K562 (cell line): ENCODE measurements around the gene IRS2. TPM values are rescaled to one million over a fixed set of nuclear protein-coding genes. Genes with fewer than 3 reads are reported as not detected.

Source experiments
- ATAC-seq: fragments of 200-7000 bp; cut with Tn5 transposase; 3 replicates; pipeline ENCODE4 v1.9.1; 2020; ENCODE audit warnings: moderate library complexity
- BruUV-seq: library from RNA; stranded (reverse); fragments of 400-500 nt; replicated peaks from 2 replicates; lab custom pipeline; 2021; lab: Mats Ljungman, UMichigan
- CTCF ChIA-PET: fragments of 300-600 bp; formaldehyde crosslinking; extraction: SDS; loops from one replicate; lab custom pipeline; 2021; ENCODE audit warnings: low intra/inter-chr PET ratio; lab: Yijun Ruan, JAX
- POLR2A ChIA-PET: fragments of 300-600, 350-650 bp; sonication (Branson Sonifier 250); formaldehyde crosslinking; extraction: SDS; loops from one replicate; lab custom pipeline; 2021; ENCODE audit warnings: antibody characterized with exemption, inconsistent platforms; lab: Yijun Ruan, JAX
- DNase-seq, 4 experiments: peaks; one replicate each; pipeline versions ENCODE4 v3.0.0 to v3.0.0-alpha.2; 2011 to 2018; ENCODE audit warnings: low spot score in 3 of 4, mixed read lengths in 3 of 4; ENCODE audit errors: extremely low read depth in 1 of 4
- FAIRE-seq: peaks from 2 replicates; lab custom pipeline; 2011; peaks lifted over from hg19 to GRCh38; lab: Jason Lieb, UNC
- H2AFZ ChIP-seq: 2 replicates; pipeline ENCODE4 v1.6.0; 2011; ENCODE audit warnings: low read depth, low read length, control low read depth, inconsistent platforms
- H3K27ac ChIP-seq: fragments of 200-600 bp; 3 replicates; pipeline ENCODE4 v1.8.0; 2011; ENCODE audit warnings: low read depth, mild to moderate bottlenecking, control low read depth, inconsistent platforms, low read length, moderate library complexity, mixed read lengths; ENCODE audit errors: extremely low read depth
- H3K27me3 ChIP-seq, 2 experiments: fragments of 300-600 bp in 1 of 2; 2 replicates in 1 of 2; 3 replicates in 1 of 2; pipeline versions ENCODE4 v1.6.0 to v1.8.0; 2011; ENCODE audit warnings: inconsistent platforms in 2 of 2, low read length in 2 of 2, mild to moderate bottlenecking in 1 of 2, mixed read lengths in 1 of 2, moderate library complexity in 1 of 2; ENCODE audit not compliant: control insufficient read depth in 2 of 2, insufficient read depth in 2 of 2
- H3K36me3 ChIP-seq: fragments of 300-600 bp; 3 replicates; pipeline ENCODE4 v1.8.0; 2011; ENCODE audit warnings: mild to moderate bottlenecking, low read length, inconsistent platforms; ENCODE audit not compliant: control insufficient read depth, insufficient read depth
- H3K4me1 ChIP-seq, 2 experiments: fragments of 200-600 bp in 1 of 2; replicated peaks in 1 of 2; 2 replicates in 1 of 2; 3 replicates in 1 of 2; pipeline versions ENCODE4 v1.5.1 to v1.8.0; 2011; ENCODE audit warnings: inconsistent platforms in 2 of 2, low read length in 2 of 2, mild to moderate bottlenecking in 1 of 2, mixed read lengths in 1 of 2, moderate library complexity in 1 of 2; ENCODE audit not compliant: control insufficient read depth in 2 of 2, insufficient read depth in 2 of 2
- H3K4me2 ChIP-seq: 2 replicates; pipeline ENCODE4 v1.6.1; 2011; ENCODE audit warnings: low read length, control low read depth, inconsistent platforms, mixed read lengths; ENCODE audit not compliant: insufficient read depth
- H3K4me3 ChIP-seq: fragments of 200-600 bp; sonication (generic), shearing (Covaris generic); 2 replicates; pipeline ENCODE4 v1.5.1; 2016; ENCODE audit warnings: control low read depth, inconsistent platforms
- H3K79me2 ChIP-seq: fragments of 200-600 bp; 3 replicates; pipeline ENCODE4 v1.8.0; 2011; ENCODE audit warnings: low read length, inconsistent platforms; ENCODE audit not compliant: control insufficient read depth, insufficient read depth
- H3K9ac ChIP-seq, 2 experiments: 2 replicates each; pipeline versions ENCODE4 v1.6.0 to v1.6.1; 2011; ENCODE audit warnings: low read depth in 2 of 2, low read length in 2 of 2, control low read depth in 1 of 2, inconsistent platforms in 1 of 2, mild to moderate bottlenecking in 1 of 2, mixed read lengths in 1 of 2; ENCODE audit not compliant: insufficient read depth in 1 of 2
- H3K9me1 ChIP-seq: one replicate; pipeline ENCODE4 v1.6.0; 2011; ENCODE audit warnings: inconsistent platforms, mild to moderate bottlenecking, low read length, moderate library complexity; ENCODE audit not compliant: control insufficient read depth, insufficient read depth
- H3K9me3 ChIP-seq: replicated peaks from 2 replicates; pipeline ENCODE4 v1.5.1; 2011; ENCODE audit warnings: low read depth, low read length, inconsistent platforms; ENCODE audit not compliant: control insufficient read depth, insufficient read depth
- H4K20me1 ChIP-seq: replicated peaks from 2 replicates; pipeline ENCODE4 v1.6.1; 2011; ENCODE audit warnings: low read length, inconsistent platforms, mixed read lengths; ENCODE audit not compliant: control insufficient read depth, insufficient read depth
- CC2D1A ChIP-seq: fragments of 450-650 bp; IDR thresholded peaks from 2 replicates; pipeline ENCODE4 v1.6.1; 2017; ENCODE audit warnings: mild to moderate bottlenecking
- FIP1L1 ChIP-seq: fragments of 200-400 bp; formaldehyde crosslinking; IDR thresholded peaks from 2 replicates; pipeline ENCODE4 v1.6.1; 2018; ENCODE audit warnings: mild to moderate bottlenecking, low read depth, low read length; ENCODE audit not compliant: poor library complexity, severe bottlenecking
- POLR2G ChIP-seq: fragments of 200-400 bp; formaldehyde crosslinking; IDR thresholded peaks from 2 replicates; pipeline ENCODE4 v1.6.1; 2017; ENCODE audit warnings: low read depth, mild to moderate bottlenecking, antibody characterized with exemption, low read length, moderate library complexity
- RBFOX2 ChIP-seq: fragments of 200-400 bp; formaldehyde crosslinking; IDR thresholded peaks from 2 replicates; pipeline ENCODE4 v1.6.1; 2017; ENCODE audit warnings: low read depth, mild to moderate bottlenecking, low read length, moderate library complexity
- WGBS: fragments of 100-300 bp; shearing (Covaris generic); methylation state at CpG from one replicate; pipeline ENCODE4 v1.1.6; 2016; ENCODE audit warnings: low coverage, mixed read lengths; ENCODE audit not compliant: insufficient coverage; ENCODE audit errors: missing lambda C conversion rate; 5-methylcytosine and 5-hydroxymethylcytosine counted together
- in situ Hi-C: fragments of 300-500 bp; cut with MboI; formaldehyde crosslinking; loops from 4 replicates; pipeline ENCODE4 v1.15.0; 2018; ENCODE audit warnings: inconsistent platforms, mixed read lengths
- intact Hi-C: fragments of 100-400 bp; cut with micrococcal nuclease; formaldehyde crosslinking; loops from 2 replicates; pipeline ENCODE4 v1.14.2; 2022
- polyA plus RNA-seq, 8 experiments: library from polyadenylated mRNA; depleted of rRNA in 4 of 8; stranded (reverse) in 5 of 8; unstranded in 3 of 8; fragments of >200 nt; fragmentation: Nextera tagmentation in 2 of 8; fragmentation: Illumina TruSeq in 1 of 8; extraction: Ambion mirVana in 2 of 8; extraction: Trizol in 1 of 8; gene quantifications; 2 replicates each; pipeline versions ENCODE4 v1.2.1 to v1.2.3, GENCODE V29; 2011 to 2014; ENCODE audit warnings: inconsistent platforms in 1 of 8, missing spikeins in 1 of 8
- total RNA-seq, 7 experiments: library from RNA; depleted of rRNA in 6 of 7; stranded (reverse); fragments of >200 nt in 6 of 7; fragmentation: Illumina TruSeq in 2 of 7; extraction: Trizol in 2 of 7; gene quantifications; 2 replicates each; pipeline versions ENCODE4 v1.2.1 to v1.2.3, GENCODE V29; 2011 to 2021; ENCODE audit warnings: low replicate concordance in 1 of 7
- TF ChIP-seq, protein P1 (sequence below): sonication (generic); formaldehyde crosslinking; IDR thresholded peaks from 2 replicates; pipeline ENCODE4 v1.8.1; 2023; ENCODE audit warnings: mild to moderate bottlenecking, missing genetic modification reagents

Gene IRS2
- total and polyA plus RNA-seq, 9 of the 15 experiments (the other 6 are each of a cell fraction or from before 2014, with no cell fraction given): 0.36 to 4.6 (median 0.63) TPM

DNA sequence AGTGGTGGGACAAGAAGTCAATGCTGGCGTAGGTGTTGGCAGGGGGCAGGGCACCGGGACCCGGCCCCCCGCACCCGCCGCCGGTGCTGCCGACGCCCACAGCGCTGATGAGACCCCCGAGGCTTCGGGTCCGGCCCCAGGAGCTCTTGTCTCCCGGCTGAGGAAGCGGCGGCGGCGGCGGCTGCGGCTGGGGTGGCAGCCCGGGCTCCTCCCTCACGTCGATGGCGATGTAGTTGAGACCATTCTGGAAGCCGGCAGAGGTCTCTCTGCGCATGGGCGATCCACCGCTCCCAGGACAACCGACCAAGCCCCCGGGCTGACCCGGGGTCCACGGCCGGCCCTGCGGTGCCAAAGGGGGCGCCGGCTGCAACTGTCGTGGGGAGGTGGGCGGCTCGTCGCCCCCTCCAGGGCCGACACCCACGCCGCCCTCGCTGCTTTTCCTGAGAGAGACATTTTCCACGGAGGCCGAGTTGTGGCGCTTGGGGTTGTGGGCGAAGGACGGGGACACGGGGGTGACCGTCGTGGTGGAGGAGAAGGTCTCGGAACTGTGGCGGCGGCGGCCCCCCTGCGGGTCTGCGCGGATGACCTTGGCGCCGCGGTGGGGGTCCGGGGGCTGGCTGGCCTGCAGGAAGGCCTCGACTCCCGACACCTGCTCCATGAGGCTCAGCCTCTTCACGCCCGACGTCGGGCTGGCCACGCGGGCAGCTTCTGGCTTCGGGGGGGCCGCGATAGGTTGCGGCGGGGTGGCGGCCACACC, 4.1 kb downstream of the IRS2 start:
- POLR2A ChIA-PET: no interaction called here
- intact Hi-C loops: no loop called here
- TF ChIP-seq FIP1L1 (peak; percentile 42), POLR2G (peak; percentile 64), CC2D1A (no peak), RBFOX2 (peak; percentile 40; the same call in 1 of the 2 replicates)
- TF ChIP-seq, protein P1, sequence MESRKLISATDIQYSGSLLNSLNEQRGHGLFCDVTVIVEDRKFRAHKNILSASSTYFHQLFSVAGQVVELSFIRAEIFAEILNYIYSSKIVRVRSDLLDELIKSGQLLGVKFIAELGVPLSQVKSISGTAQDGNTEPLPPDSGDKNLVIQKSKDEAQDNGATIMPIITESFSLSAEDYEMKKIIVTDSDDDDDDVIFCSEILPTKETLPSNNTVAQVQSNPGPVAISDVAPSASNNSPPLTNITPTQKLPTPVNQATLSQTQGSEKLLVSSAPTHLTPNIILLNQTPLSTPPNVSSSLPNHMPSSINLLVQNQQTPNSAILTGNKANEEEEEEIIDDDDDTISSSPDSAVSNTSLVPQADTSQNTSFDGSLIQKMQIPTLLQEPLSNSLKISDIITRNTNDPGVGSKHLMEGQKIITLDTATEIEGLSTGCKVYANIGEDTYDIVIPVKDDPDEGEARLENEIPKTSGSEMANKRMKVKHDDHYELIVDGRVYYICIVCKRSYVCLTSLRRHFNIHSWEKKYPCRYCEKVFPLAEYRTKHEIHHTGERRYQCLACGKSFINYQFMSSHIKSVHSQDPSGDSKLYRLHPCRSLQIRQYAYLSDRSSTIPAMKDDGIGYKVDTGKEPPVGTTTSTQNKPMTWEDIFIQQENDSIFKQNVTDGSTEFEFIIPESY (CRISPR knock-in tag): peak; percentile 36; the same call in 1 of the 2 replicates
- TF ChIP-seq, all 486 proteins: peak for 4
- H3K9me1 ChIP-seq: no peaks in the 10 kb centered on the region
- H3K4me2 ChIP-seq: 0 out of 2 replicates have a peak overlapping the region, but pooled peaks have one; percentile 50
- CTCF ChIA-PET: no interaction called here
- peaks cover 41% of the 10 kb centered on the region for H3K79me2 ChIP-seq
- H3K27ac ChIP-seq: no peak overlapping the region
- WGBS: 95% methylated on average over 4 of the region's 77 CpGs
- peaks cover 11 to 31% of the 10 kb centered on the region in 2 experiments; a peak in 3 of 5 replicates for H3K4me1 ChIP-seq
- FAIRE-seq: no peak
- no peak overlapping the region for H3K9ac ChIP-seq
- H2AFZ ChIP-seq: no peak overlapping the region
- no peak overlapping the region for H3K4me3 ChIP-seq
- in situ Hi-C loops: no loop called here
- H4K20me1 ChIP-seq: no peaks in the 10 kb centered on the region; the same call in 1 of the 2 replicates
- no peaks in the 10 kb centered on the region for H3K36me3 ChIP-seq
- no TSS peak for BruUV-seq
- ATAC-seq: no peak
- no peaks in the 10 kb centered on the region for H3K9me3 ChIP-seq
- no peak for DNase-seq
- no peaks in the 10 kb centered on the region for H3K27me3 ChIP-seq
